Mucosa of descending colon (tissue), 3 donors: ENCODE data around the gene ZNF501. TPM values are rescaled to one million over a fixed set of nuclear protein-coding genes. Genes with fewer than 3 reads are reported as not detected.

Experiments
- ATAC-seq: fragments of 200-7000 bp; cut with Tn5 transposase; one replicate; pipeline ENCODE4 v1.9.1; 2020; ENCODE audit warnings: mild to moderate bottlenecking, moderate library complexity
- DNase-seq, 3 donors: peaks; one replicate each; pipeline ENCODE4 v3.0.0-alpha.2; 2020
- H3K36me3 ChIP-seq: fragments of 200-600 bp; one replicate; pipeline ENCODE4 v1.8.0; 2021; ENCODE audit warnings: low read depth, mild to moderate bottlenecking
- H3K4me1 ChIP-seq: fragments of 200-600 bp; one replicate; pipeline ENCODE4 v1.8.0; 2021; ENCODE audit warnings: low read depth, mild to moderate bottlenecking
- H3K4me3 ChIP-seq: fragments of 200-600 bp; one replicate; pipeline ENCODE4 v1.8.0; 2021; ENCODE audit warnings: mild to moderate bottlenecking
- H3K9me3 ChIP-seq: fragments of 200-600 bp; one replicate; pipeline ENCODE4 v1.8.0; 2021; ENCODE audit warnings: mild to moderate bottlenecking
- CTCF ChIP-seq: fragments of 200-600 bp; IDR thresholded peaks from one replicate; pipeline ENCODE4 v1.8.0; 2022; ENCODE audit warnings: antibody characterized with exemption, mild to moderate bottlenecking
- intact Hi-C, 2 donors: fragments of 100-400 bp; cut with DNase I in 1 of 2; cut with micrococcal nuclease in 1 of 2; formaldehyde crosslinking; loops; one replicate each; pipeline versions ENCODE4 v1.11.0 to v1.11.1; 2022; cut with DNase I, micrococcal nuclease
- total RNA-seq, 3 donors: library from RNA; stranded (reverse); fragmentation: NEBNext Ultra II Directional in 2 of 3; extraction: Animal tissue kit (Norgen Biotek cat#: 25700) in 2 of 3; gene quantifications; one replicate each; pipeline versions ENCODE4 v1.2.1 to v1.2.4, GENCODE V29; 2021 to 2023
- donor health status: DM: no; HTN: no; CAD: no; lungs with moderate emphysema.
- donor health status: DM: no; HTN: no; CAD: no.
- donor health status: DM: no; HTN: yes; CAD: no.

The ZNF501 gene
- total RNA-seq, 3 donors from 2014 or later, result 3.6 to 6.4 (median 3.7) TPM

GRCh38 chr3:44761424-44762169, 32.2 kb downstream of the ZNF501 start, which contains the start of the genes KIAA1143 and KIF15:
Gene KIAA1143, minus strand, starts transcription at chr3:44761619. Its CDS starts 17 bp downstream, at chr3:44761602.
Gene KIF15, plus strand, starts transcription at chr3:44761794. Its CDS starts 72 bp downstream, at chr3:44761866.
- Histone ChIP-seq H3K9me3 (peaks cover 29% of the 10 kb centered on the region), H3K36me3 (no peaks in the 10 kb centered on the region), H3K4me3 (peak within 1 kb of the TSS; percentile 43), H3K4me1 (peaks cover 13% of the 10 kb centered on the region)
- intact Hi-C loops, result no loop called here
- DNase-seq, result peak; percentile 98 to 99 (median 98)
- TF ChIP-seq CTCF, result no peak
- peak; percentile 99 for ATAC-seq

GRCh38 chr3:44762170-44762677, 32.8 kb downstream of the ZNF501 start:
- Histone ChIP-seq H3K4me1 (peaks cover 13% of the 10 kb centered on the region), H3K4me3 (no peak overlapping the region), H3K36me3 (no peaks in the 10 kb centered on the region), H3K9me3 (peaks cover 28% of the 10 kb centered on the region)
- ATAC-seq, result no peak
- DNase-seq, result no peak
- TF ChIP-seq CTCF, result no peak
- intact Hi-C loops, result no loop called here

- Histone ChIP-seq H3K9me3 (peaks cover 25% of the 10 kb centered on the region), H3K4me1 (peaks cover 13% of the 10 kb centered on the region), H3K4me3 (no peak overlapping the region), H3K36me3 (no peaks in the 10 kb centered on the region)
- DNase-seq (no peak), ATAC-seq (no peak)
- intact Hi-C loops, result no loop called here
- no peak for TF ChIP-seq CTCF
Observed at GRCh38 chr3:44762690-44763089, 33.3 kb downstream of the ZNF501 start.

- intact Hi-C loops, result no loop called here
- peaks cover 13% of the 10 kb centered on the region for H3K4me1 ChIP-seq
- TF ChIP-seq CTCF, result no peak
Observed at GRCh38 chr3:44764248-44764647, 34.8 kb downstream of the ZNF501 start.

GRCh38 chr3:44771424-44772098, 42.1 kb downstream of the ZNF501 start:
- intact Hi-C loops, result no loop called here
- Histone ChIP-seq H3K4me3 (no peak overlapping the region), H3K4me1 (no peaks in the 10 kb centered on the region), H3K36me3 (no peaks in the 10 kb centered on the region), H3K9me3 (peaks cover 47% of the 10 kb centered on the region)
- no peak for DNase-seq
- no peak for ATAC-seq
- TF ChIP-seq CTCF, result no peak

More at GRCh38 chr3:44764248-44764647, 34.8 kb downstream of the ZNF501 start:
- Histone ChIP-seq H3K36me3 (no peaks in the 10 kb centered on the region), H3K4me3 (no peak overlapping the region), H3K9me3 (peaks cover 12% of the 10 kb centered on the region)
- no peak for ATAC-seq
- DNase-seq, result no peak
